Activated CD8-positive, alpha-beta memory T cell treated with anti-CD3 and anti-CD28 coated beads, Interleukin-2, amount 50 U/mL, for 24 hours (primary cell): ENCODE data around the gene RFX3.

Experiments
- DNase-seq: peaks from one replicate; pipeline ENCODE4 v3.0.0-alpha.2; 2020; ENCODE audit errors: extremely low read depth

RFX3 gene

DNA sequence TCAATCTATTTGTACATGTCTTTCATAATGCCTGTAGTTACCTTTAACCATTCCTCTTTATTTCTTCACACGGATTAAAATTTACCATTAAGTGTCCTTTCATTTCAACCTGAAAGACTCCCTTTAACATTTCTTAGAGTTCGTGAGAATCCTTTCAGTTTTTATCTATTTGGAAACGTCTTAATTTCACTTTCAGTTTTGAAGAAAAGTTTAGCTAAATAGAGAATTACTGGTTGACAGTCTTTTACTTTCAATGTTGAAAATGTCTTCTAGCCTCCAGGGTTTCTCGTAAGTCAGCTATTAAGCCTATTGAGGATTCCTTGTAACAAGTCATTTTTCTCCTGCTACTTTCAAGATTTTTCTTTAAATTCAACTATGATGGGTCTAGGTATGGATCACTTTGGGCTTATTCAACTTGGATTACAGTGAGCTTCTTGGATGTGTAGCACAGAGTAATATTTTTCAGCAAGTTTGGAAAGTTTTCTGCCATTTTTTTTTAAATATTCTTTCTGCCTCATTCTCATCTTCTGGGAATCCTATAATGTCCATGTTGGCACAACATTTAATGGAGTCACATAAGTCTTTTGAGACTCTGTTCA lies 48.5 kb downstream of the RFX3 start:
- no peak for DNase-seq

DNA sequence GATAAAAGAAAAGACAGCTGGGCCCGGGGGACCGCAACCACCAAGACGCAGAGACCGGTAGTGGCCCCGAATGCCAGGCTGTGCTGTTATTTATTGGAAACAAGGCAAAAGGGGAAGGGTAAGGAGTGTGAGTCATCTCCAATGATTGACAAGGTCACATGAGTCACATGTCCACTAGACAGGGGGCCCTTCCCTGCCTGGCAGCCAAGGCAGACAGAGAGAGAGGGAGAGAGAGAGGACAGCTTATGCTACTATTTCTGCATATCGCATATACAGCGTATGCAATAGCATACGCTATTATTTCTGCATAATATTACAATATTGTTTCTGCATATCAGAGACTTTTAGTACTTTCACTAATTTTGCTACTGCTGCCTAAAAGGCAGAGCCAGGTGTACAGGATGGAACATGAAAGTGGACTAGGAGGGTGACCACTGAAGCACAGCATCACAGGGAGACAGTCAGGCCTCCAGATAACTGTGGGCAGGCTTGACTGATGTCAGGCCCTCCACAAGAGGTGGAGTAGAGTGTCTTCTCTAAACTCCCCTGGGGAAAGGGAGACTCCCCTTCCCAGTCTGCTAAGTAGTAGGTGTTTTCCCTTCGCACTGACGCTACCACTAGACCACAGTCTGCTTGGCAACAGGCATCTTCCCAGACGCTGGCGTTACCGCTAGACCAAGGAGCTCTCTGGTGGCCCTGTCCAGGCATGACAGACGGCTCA lies 50.3 kb downstream of the RFX3 start:
- DNase-seq, result no peak

DNA sequence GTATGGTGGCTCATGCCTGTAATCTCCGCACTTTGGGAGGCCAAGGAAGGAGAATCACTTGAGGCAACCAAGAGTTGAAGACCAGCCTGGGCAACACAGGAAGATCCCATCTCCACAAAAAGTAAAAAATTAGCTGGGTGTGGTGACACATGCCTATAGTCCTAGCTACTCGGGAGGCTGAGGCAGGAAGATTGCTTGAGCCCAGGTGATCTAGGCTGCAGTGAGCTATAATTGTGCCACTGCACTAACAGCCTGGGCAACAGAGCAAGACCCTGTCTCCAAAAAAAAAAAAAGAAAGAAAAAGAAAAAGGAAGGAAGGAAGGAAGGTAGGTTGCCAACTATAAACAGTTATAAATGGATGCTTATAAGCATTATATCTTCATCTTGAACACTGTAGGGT lies 51.0 kb downstream of the RFX3 start:
- DNase-seq, result no peak

DNA sequence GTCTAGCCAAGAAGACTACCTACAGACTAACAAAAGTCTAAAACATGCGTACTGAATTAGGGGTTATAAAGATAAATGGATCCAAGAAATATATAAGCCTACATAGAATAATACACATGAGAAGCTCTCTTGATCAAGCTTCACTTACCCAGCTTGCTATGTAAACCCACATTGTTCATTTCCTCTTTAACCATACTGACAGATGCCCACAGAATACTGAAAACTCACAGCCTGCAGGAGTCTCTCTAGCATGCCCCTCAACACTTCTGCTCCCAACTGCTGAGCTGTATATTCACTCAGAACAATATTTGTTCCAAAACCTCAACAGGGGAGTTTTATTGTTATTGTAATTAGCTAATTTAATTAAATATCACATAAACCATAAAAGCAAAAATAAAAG lies 52.4 kb downstream of the RFX3 start:
- DNase-seq, result no peak

DNA sequence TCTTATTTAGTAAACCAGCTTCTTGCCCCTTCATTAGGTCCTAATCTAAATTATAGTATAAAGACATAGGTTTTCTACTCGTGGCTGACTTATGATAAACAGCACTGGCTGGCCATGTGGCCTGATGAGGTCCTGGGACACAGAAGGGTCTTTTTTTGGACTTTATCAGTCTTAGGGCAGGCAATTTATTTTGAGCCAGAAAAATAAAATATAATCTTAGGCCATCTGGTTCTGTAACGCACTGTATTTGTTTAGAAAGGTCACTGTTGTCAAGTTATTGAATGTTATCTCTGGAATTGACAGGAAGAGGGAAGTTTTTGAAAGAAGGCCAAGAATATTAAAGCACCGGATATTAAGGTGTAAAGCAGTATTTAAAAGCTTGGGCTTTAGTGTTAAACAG lies 53.9 kb downstream of the RFX3 start:
- DNase-seq, result no peak

DNA sequence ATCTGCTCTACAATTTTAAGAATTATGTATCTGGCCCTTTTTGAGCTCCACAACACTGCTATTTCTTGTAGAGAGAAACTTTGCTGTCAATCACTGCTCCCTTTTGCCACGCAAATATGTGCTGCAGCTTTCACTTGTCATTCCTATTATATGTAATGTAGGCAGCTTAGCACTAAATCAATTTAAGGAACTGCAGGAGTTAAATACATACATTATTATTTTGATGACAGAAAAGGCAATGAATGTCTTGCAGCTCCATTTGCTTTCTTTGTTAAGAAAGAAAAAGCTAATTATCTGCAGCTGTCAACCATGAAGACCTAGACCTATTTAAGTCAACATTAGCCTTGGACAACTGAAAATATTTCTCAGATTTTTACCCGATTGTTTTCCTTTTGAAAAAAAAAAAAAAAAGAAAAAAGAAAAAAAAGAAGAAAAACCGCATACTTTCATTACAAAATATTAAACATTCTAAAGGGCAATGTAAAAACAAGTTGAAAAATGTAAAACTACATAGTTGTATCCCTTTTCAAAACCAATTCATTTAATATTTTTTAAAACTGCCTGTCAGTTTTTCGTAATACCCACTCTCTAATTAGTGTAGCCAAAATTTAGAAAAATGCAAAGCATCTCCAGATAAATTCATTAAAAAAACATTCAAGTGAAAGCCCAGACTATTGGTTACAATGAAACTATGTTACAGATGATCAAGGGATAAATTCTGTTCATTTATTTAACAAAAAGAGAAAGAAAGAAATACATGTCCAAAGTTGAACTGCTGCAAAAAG lies 57.2 kb downstream of the RFX3 start:
- DNase-seq, result no peak

DNA sequence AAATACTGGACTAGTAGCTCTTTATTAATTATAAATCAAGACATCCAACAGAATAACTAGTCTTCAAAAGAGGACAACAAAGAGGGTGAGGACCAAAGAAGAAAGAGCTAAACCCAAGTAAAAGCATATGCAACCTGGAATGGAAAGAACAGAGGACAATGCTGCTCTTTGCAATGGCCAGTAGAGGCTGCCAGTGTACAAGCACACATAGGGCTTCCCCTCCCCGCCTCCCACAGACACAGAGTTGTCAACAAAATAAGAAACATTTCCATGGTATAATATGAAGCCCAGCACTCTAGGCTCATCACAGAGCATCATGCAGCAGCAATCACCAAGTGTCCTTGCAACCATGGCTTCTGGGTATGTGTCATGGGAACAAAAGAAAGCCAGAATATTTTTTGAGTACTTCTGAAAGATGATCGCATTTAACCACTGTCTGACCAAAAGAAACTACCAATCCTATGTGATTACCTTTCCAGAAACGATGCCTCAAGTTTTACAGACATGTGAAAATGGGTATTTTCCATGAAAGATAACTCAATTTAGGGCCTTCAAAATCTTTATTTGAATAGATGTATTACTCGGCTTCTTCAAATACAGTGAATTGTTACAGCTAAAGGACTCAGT lies 58.1 kb downstream of the RFX3 start:
- no peak for DNase-seq

DNA sequence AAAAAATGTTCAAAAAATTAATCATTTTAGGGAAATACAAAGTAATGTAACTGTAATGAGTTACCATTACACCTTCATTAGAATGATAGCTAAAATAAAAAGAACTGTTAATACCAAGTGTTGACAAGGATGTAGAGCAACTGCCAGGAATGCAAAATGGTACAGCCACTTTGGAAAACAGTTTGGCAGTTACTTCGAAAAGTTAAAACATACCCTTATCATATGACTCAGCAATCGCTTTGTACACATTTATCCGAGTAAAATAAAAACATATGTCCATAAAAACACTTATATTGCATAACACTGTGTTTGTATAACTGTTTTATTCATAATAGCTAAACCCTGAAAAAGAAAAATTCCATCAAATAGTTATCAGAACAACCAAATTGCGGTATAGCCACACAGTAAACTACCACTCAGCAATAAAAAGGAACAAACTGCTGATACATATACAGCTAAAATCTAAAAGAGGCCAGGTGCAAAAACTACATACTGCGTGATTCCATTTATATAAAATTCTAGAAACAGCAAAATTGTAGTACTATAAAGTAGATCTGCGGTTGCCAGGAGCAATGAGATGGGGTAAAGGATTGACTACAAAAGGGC lies 61.7 kb downstream of the RFX3 start:
- DNase-seq, result no peak

DNA sequence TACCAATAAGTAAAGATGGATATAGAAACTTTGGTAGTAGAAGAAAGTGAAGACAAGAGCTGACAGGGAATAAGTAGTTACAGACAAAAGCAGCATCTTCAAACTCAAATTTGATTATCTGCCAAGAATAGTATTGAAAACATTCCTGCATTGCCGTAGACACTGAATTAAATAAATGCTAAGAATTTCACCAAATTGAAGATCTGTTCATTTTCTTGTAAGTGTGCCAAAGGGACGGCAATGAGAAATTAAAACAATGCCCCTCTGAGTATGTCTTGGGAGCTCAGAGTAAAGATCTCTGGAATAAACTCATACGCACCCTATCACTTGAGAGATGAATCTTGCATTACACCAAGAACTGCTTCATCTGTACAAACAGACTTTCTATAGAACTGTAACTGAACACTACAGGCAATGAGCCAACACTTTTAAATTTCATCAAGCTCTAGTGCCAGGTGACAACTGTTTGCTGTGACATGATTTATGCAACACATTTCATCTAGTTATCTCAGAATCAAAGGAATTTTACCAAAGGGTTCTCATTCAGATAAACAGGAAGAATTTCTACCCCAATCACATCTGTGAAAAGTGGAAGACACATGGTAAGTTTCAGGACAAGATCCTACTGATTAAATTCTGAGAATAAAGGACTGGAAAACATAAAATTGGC lies 66.9 kb downstream of the RFX3 start:
- DNase-seq, result no peak

DNA sequence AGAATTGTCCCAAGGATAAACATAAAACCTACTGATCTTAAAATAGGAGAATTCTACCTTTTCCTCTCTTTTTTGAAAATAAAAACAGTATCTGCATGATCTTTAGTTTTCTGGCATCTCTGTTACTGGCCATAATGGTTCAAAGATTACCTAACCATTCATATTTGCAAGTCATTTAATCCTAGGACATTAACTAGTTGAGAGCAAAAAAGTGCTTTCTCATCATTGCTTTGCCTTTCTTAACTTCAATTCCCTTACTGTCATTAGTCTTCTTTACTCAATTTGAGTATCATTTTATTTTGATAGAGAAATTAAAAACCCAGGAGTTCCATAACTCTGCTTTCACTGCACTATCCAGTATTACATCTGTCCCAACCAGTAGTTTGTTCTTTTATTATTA lies 68.6 kb downstream of the RFX3 start:
- no peak for DNase-seq

DNA sequence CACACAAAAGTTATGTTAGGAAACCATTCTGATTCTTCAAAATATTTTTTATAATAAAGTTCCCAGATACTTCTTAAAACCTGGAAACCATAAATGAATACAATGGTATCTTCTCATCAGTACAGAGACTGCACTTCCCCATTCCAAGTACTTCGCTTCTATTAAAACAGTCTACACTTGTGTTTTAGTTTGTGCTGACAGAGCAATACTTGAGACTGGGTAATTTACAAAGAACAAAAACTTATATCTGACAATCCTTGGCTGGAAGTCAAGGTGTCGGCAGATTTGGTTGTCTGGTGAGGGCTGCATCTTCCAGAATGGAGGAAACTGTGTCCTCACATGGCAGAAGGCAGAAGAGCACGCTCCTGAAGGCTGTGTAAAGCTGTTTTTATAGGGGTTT lies 70.1 kb downstream of the RFX3 start:
- DNase-seq, result no peak

DNA sequence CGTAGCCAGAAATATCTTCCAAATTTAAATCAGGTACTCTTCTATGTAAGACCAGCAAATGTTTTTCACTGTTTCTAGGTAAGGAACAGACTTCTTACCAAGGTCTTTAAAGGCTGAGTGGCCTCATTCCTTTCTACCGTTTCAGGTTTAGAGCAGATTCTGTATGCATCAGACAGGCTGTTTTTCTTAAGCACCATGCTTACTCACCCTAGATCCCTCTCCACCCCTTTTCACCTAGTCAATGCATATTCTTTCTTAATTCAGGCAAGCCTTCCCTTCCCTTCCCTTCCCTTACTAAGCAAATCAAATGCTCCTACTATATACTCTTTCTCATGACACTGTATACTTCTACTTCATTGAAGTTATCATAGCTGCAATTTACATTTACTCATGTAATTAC lies 70.7 kb downstream of the RFX3 start:
- no peak for DNase-seq

DNA sequence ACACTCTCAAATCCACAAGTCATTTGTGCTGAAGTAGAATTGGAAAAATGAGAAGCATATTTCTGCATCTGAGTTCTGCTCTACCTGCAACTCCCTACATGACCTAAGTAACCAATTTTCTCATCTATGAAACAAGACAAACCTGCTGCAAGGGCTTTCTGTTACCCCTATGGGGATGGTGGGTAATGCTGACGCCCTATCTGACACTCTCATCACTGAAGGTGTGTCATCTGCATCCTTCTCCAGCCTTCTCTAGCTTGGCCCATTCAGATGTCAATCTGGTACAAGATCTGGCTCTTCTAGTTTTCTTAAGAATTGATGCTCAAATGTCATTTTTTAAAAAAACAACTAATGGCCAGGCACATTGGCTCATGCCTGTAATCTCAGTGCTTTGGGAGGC lies 73.8 kb downstream of the RFX3 start:
- DNase-seq, result no peak

DNA sequence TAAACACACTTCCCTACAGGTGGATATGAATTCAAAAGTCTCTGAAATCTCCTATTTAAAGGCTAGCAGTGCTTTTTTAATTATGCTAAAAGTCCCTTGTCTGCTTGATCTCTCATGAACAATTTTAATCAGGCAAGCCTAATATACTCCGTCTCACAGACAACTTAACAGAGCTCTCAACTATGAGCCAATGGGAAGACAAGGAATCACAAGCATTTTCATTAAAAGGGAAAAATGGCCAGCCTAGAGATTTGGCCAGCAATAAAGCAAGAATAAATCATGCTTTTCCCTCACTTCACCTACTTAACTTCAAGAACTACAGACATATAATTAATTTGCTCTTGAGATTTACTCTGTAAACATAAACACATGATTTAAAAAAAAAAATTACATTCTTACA lies 78.0 kb downstream of the RFX3 start:
- no peak for DNase-seq

DNA sequence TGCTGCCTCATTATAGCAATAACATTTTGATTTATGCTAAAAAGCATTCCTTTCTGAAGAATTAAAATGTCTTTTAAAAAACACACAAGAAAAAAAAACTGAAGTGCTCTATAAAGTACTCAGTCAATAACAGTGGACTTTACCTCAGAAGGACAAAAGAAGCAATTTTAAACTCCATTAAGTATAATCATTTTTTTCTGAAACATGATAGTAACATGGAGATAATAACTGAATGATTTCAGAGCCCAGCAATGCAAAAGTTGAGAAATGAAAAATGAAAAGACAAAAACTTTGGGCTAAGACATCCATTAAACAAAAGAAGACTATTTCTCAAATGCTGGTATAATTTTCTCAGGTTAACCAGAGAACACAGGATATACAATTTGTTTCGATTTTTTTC lies 78.7 kb downstream of the RFX3 start:
- no peak for DNase-seq

DNA sequence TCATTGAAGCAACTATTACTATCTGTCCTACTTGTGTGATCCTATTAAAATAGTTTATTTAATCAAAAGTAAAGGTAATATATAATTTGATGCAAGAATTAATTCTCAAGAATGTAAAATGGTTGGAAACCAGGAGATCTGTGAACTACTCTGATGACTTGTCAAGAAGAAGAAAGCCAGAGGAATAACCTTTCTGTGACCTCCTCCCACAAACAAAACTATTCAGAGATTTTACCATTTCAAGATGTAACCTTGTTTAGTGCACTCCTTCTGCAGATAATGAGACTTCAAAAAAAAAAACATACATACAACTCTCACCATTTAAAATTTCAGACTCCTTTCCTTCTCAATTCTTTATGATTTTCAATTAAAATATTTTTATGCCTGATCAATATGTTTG lies 79.5 kb downstream of the RFX3 start:
- no peak for DNase-seq

DNA sequence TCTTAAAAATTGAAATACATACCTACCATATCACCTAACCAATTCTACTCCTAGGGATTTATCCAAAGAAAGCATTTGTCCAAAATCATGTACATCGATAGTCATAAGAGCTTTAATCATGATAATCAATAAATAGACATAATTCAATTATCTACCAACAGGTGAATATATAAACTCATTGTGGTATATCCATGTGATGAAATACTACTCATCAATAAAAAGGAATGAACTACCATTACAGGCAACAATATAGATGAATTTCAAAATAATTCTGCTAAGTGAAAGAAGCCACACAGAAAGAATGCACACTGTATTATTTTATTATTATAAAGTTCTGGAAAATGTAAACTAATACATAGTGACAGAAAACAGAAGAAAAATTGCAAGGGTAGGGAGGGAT lies 81.8 kb downstream of the RFX3 start:
- no peak for DNase-seq

DNA sequence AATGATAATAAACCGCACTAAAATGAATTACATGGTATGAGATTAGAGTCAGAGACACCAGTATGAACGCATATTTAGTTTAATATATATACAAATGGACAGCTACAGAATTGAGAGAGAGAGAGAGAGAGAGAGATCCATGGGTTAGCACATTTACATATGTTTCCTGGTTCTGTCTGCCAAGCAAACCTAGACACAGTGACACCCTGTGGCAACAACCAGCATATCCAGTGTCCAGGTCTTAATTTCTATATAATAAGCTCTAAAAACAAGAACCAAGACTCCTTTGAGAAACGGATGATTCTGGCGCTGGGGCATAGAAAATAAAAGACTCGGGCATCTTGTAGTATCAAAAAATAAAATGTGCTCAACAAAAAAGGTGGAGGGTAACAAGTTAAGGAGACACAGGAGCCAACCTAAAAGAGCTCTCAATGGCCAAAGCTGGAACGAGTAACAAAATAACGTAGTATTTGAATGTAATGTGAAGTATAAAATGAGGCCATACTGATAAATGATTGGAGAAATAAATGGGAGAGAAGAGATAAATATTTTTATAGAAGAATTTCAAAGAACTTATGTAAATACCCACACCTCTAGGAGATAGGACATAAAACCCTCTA lies 84.5 kb downstream of the RFX3 start:
- no peak for DNase-seq

DNA sequence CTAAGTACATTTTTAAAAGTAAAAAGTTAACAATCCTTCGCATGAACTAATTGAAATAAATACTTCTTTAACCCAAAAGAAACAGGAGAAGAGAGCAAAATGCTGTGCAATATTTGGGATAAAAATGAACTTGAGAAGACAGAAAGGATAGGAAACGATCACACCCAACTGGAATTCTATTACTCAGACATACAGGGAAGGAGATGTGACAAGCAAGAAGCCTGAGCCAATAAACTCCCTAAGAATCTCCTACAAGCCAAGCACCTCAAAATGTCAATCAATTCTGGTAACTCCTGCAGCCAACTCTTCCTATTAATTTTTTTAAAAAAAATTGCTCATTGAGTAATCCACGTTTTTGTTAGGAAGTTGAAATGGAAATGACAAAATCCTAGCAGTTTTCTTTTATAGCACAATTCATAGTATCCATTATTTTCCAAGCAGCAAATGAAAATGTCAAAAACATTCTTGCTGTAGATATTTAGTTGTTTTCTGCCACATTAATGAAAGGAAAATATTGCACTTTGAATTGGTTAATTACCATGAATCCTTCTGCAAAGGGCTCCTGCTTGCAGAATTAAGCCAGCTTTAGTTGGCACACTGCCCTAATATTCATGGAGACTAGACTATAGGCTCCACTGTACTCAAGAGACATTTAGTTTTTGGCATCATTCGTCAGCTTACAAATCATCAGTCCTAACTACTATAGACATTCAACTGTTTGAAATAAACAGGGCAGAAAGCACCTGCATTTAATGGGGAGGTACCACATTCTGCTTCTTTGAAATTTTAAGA lies 89.0 kb downstream of the RFX3 start:
- no peak for DNase-seq

DNA sequence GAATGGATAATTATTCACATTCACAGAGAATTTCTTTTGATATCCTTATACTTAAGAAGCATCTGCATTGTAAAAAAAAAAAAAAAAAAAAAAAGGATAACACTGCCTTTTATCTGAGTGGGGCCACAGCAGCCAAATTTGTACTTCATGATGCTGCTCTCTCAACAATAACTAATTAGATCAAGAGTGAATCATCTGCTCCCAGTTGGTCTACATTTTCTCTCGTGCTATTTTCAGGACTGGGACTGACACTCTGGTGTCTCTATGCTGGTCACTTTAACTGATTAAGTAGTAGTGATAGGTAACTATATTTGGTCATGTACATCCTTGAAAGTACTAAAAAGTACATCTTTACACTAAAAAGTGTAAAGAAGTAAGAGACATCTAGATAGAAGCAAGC lies 90.1 kb downstream of the RFX3 start:
- DNase-seq, result no peak

DNA sequence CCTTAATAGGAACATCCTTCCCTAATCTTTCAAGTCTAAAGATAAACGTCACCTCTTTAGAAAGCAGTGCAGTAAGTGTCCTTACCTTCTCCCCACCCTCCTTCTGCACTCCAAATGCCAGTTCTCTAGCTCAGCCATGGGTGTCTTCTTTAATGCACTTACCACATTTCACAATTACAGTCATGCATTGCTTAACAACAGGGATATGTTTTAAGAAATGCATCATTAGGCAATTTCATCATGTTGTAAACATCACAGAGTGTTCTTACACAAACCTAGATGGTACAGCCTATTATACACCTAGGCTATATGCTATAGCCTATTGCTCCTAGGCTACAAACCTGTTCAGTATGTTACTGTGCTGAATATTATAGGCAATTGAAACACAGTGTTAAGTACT lies 91.2 kb downstream of the RFX3 start:
- DNase-seq, result no peak
